Keratinocyte (primary cell): ENCODE results near the gene ABCC9.

ENCODE experiments used
- CTCF ChIP-seq, 3 experiments: IDR thresholded peaks in 1 of 3; conservative IDR thresholded peaks in 1 of 3; optimal IDR thresholded peaks in 1 of 3; 2 replicates in 2 of 3; 3 replicates in 1 of 3; pipeline versions ENCODE3 to v1.5.1; 2011; ENCODE audit warnings: low read length in 3 of 3, mild to moderate bottlenecking in 3 of 3, moderate library complexity in 2 of 3, control low read depth in 1 of 3, inconsistent platforms in 1 of 3; ENCODE audit not compliant: insufficient read depth in 2 of 3; ENCODE audit errors: extremely low read depth in 1 of 3
- EZH2 ChIP-seq: IDR thresholded peaks from one replicate; pipeline ENCODE4 v1.6.1; 2012; ENCODE audit warnings: inconsistent platforms, mild to moderate bottlenecking, low read length, moderate library complexity

GRCh38 chr12:21780786-21781185, 160.4 kb downstream of the ABCC9 start:
- TF ChIP-seq CTCF (optimal IDR thresholded peaks at IDR 0.05 in 1 of 3, IDR thresholded peaks at IDR 0.05 in 1 of 3, conservative IDR thresholded peaks at IDR 0.05 in 1 of 3; ENCODE audit: extremely low read depth in 1 of 3, insufficient read depth in 2 of 3, low read length in 3 of 3) (no peak), EZH2 (no peak)
